OCI-M1 (cell line): ENCODE measurements around the gene ARHGEF6.

Experiments used
- DNase-seq: peaks from one replicate; lab custom pipeline; 2025; lab: John Stamatoyannopoulos, UW

Gene ARHGEF6

GRCh38 chrX:136694431-136695087 lies 86.2 kb downstream of the ARHGEF6 start:
- DNase-seq: peak; percentile 49

DNA sequence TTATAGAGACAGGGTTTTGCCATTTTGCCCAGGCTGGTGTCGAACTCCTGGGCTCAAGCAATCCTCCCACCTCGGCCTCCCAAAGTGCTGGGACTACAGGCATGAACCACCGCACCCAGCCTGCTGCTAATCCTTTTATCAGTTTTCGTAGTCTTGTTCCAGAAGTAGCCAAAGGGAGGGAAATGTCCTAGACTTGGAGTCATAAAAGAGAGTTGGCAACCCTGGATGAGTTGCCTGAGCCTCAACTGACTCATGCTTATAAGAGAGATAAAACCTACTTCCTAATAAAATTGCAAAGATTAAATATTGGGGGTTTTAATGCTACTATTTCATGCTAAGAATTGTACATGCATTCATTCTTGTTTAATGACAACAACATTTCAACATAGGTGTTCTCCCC lies 88.5 kb downstream of the ARHGEF6 start:
- DNase-seq: no peak

DNA sequence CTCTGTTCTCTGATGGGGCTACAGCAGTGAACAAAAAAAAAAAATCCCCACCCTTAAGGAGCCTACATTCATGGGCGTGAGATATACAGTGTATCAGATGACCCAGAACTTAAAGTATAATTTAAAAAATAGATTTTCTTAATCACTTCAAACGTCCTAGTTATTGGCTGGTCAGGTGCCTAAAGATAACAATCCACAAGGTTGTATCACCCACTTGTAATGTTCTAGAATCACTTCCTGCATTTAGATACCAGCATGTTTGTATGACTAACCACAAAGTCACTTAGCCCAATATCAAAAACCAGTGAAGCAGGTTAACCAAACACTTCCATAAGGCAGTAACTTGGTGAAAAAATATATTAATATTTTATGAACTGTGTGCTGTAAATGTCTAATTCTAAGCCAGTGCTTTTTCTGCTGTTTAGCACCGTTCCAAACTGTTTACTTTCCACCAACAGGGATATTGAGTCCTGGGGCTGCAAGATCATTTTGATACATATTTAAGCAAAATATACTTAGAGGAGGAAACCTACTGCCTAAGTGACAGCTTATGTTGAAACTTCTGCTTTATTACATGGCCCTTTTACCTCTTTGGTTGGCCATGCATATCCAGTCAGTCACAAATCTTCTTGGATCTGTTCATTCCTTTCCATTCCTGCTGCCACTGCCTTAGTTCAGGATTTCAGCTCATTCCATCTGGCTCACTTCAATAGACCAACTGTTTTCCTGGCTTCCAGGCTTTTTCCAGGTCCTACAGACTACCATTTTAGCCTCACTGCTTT lies 89.5 kb downstream of the ARHGEF6 start:
- DNase-seq: peak; percentile 38

DNA sequence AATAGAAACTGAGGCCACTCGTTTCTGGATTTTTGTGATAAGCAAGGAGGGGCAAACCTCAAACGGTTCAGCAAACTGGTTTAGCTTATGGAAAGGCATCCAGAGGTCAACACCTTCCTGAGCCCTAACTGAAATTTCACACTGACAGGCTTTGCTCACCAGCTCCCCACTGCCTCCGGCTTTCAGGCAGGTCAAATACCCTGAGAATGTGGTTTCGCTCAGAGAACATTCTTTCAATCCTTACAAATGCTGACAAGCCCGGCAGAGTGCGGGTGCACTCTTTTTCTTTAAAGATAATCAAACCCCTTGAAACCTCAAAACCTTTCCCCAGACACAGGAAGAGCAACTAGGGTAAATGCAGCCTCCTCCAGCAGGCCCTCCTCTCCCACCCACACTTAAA lies 91.3 kb downstream of the ARHGEF6 start:
- DNase-seq: peak; percentile 65

GRCh38 chrX:136687457-136687856 lies 93.3 kb downstream of the ARHGEF6 start:
- no peak for DNase-seq

DNA sequence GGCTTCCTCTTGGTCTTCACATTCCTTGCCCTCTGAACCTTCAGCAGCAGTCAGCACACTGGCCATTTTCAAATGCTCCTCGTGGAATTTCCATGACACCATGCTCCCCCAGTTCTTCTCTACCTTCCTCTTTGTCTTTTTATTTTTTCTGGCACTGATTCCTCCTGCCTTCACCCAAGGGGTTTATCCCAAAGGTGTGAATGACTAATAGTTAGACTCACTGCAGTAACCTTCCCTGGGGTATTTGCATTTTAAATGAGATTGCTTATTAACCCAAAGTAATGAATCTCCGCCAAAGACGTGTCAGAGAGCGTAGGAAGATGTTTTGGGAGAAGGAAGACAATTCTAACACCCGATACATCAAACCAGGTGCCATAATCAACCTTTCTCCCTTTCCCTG lies 96.6 kb downstream of the ARHGEF6 start:
- no peak for DNase-seq

DNA sequence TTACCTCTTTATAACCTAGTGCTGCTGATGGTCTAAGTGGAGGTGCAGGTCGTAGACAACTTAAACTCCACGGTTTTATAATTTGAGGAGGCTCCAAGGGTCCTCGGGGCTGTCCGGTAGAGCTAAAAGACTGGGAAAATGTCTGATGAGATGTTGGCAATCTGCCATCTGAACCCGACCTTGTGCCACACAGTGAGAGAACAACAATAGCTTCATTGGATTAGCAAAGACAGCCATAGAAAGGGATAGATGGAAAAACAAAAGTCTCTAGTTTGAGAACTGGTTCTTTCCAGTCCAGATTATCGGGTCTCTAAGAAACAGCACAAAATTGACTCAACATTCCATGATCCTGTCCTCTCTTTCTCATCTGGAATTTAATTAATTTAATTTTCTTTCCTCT lies 101.2 kb downstream of the ARHGEF6 start:
- no peak for DNase-seq

GRCh38 chrX:136674270-136674985 lies 106.3 kb downstream of the ARHGEF6 start:
- DNase-seq: no peak

DNA sequence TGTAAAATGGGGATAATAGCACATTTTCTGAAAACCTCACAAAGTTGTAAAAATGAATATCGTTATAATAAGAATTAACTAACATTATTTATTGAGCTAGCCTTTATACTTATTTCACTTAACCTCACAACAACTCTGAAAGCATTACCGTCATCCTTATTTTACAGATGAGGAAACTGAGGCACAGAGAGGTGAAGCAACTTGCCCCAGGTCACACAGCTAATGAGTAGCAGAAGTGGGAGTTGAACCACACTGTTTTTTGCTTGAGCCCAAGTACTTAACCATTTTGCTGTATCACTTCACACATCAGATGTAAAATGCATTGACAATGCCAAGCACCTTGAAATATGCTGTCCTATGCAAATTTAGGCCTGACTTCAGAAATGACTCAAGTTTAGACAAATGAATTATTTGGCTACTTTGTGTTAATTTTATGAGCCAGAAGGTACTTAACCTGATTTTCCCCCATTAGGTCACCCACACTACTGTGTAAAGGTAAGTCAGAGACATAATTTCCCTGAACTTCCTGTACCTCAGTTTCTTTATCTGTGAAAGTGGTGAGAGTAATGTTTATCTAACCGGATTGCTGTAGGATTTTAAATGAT lies 109.6 kb downstream of the ARHGEF6 start:
- DNase-seq: no peak

GRCh38 chrX:136667446-136668168 lies 113.1 kb downstream of the ARHGEF6 start:
- DNase-seq: no peak

DNA sequence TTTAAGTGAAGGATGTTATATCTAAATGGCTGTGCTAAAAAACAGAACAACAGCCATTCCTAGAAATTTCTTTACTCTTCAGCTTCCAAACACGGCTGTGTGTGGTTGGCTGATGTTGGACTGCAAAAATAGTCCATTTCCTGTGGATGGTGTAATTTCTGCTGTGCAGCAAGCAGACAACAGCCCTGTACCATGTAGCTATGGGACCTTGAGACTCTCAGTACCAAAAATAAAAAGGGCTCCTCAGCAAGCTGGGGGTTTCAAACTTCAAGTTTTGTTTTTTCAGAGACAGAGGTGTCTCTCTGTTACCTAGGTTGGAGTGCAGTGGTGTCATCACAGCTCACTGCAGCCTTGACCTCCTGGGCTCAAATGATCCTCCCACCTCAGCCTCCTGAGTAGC lies 114.6 kb downstream of the ARHGEF6 start:
- no peak for DNase-seq

DNA sequence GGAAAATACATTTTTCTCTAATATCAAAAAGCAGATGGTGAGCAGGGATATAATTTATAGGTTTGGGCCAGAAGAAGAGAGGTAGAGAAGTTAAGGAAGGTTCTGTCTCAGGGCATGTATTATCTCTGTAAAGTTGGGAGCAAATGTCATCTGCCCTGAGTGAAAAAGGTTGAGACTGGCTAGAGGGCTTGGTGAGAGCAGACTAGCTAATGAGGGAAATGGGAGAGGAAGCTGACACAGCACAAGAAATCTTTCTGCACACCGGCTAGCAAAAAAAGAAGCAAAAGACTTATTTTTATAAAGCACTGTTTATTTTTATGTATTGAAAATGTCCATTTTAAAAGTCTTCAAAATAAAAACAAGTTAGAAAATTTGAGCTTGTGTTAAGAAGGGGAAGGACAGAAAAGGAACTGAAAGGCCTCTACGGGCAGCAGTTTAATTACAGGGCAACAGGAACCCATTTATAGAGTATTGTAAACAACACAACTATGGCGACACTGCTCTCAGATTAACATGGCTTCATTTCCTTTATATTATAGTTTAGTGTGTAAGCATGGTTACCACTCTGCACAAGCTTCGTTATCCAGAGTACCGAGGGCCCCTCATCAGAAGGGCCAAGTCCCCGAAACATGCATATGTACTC lies 115.4 kb downstream of the ARHGEF6 start:
- no peak for DNase-seq

- peak; percentile 6 for DNase-seq
Observed at GRCh38 chrX:136662976-136663375, 117.8 kb downstream of the ARHGEF6 start.

GRCh38 chrX:136662104-136662503 lies 118.6 kb downstream of the ARHGEF6 start:
- DNase-seq: no peak

DNA sequence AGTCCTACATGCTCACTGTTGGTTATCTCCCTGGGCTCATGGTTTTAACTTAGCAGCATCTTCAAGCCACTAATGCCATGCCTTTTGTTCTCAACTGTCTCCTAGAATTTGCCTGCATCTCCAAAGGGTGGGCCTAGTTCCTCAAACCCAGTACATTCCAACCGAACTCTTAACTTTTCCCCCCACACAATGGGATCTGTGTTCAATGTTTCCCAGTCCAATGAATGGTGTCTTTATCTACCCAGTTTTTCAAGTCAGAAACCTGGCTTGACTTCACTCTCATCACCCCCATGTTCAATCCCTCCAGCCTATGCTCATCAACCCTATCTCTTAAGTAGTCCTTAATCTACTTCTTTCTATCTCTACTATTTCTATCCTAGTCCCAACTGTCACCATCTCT lies 119.8 kb downstream of the ARHGEF6 start:
- no peak for DNase-seq

DNA sequence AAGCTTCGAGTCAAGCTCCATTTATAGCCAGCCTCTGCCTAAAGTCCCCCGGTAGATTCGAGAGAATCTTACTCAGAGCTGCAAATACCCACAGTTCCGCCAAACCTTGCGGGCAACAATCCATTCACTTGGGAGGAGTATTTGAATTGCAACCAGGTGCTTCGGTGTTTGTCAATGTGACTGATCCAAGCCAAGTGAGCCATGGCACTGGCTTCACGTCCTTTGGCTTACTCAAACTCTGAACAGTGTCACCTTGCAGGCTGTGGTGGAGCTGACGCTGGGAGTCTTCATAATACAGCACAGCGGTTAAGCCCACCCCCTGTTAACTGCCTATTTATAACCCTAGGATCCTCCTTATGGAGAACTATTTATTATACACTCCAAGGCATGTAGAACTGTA lies 121.6 kb downstream of the ARHGEF6 start:
- no peak for DNase-seq

DNA sequence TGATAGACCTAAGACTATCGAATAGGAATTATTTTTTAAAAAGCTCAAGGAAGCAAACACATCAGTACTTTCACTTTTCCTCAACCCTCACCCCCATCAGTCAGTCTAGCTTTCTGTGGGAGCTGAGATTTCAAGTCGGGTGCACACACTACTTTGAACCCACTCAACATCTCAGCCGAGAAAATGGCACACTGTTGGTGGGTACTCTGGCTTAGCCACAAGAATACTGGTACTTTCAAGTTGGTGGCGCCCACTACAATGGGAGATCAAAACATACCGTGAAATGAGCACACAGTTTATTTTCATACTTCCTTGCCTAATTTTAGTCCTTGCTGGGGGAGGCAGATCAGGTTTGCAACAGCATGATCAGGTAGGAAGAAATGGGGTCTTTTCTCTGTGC lies 122.6 kb downstream of the ARHGEF6 start:
- DNase-seq: no peak

DNA sequence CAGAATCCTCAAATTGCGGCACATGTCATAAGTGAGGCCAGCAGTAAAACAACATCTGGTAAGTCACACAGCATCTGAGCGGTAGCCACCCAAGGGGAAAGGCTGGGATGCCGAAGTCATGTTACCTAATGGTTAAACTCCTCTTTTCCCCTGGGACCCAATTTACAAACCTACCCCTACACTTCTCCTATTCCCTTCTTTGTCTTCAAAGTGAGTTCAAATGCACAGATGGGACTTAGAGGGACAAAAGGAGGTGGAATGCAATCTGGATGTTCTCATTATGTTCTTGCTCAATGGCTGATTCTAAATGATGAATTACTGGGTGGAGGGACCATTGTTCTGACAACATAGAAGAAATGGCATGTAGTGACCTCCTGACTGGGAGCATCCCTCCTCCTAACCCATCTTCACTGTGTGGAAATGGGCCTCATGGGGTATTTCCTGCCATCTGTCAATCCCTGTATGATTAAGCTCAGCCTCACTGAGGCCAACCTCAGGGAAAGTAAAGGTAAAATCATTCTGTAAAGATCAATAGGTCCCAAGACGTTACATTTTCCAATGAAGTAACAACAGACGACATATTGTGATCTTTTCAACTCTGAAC lies 124.3 kb downstream of the ARHGEF6 start:
- DNase-seq: no peak

GRCh38 chrX:136652822-136653723 lies 127.7 kb downstream of the ARHGEF6 start:
- DNase-seq: no peak

DNA sequence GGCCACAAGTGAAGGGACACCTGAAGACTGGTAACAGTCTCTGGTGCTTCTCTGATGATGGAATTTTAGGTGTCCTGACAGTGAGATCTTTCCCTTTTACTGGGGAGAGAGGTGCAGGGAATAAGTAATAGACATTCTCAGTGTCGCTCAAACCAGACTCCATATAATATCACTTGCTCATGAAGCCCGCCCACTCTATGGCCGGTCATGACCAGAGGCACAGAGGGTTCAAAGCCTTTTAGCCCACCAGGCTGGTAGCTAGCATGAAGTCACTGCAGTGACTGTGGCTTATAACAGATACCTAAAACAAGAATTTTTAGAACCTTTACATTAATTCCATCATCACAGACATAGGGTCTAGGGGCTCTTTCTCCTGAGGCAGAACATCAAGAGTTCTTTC lies 129.9 kb downstream of the ARHGEF6 start:
- no peak for DNase-seq
